HEK293 (cell line): Measurements from ENCODE around the gene GMPPB.

Source experiments
- CTCF ChIA-PET: fragments of 350-600 bp; formaldehyde crosslinking; extraction: SDS; loops from one replicate; lab custom pipeline; 2021; ENCODE audit warnings: antibody characterized with exemption; lab: Yijun Ruan, JAX
- POLR2A ChIA-PET: fragments of 300-600 bp; formaldehyde crosslinking; extraction: SDS; loops from one replicate; lab custom pipeline; 2020; ENCODE audit warnings: antibody characterized with exemption, inconsistent platforms; lab: Yijun Ruan, JAX
- H3K27ac ChIP-seq: fragments of 200-500 bp; sonication (Bioruptor generic); 2 replicates; pipeline ENCODE4 v1.5.1; 2014; ENCODE audit warnings: low read depth, low read length, control low read depth, inconsistent platforms; ENCODE audit errors: extremely low read depth
- H3K36me3 ChIP-seq, 2 experiments: fragments of 200-500 bp in 1 of 2; sonication (Bioruptor generic) in 1 of 2; 1 replicate in 1 of 2; 2 replicates in 1 of 2; pipeline ENCODE4 v1.5.1; 2014 to 2017; ENCODE audit warnings: inconsistent platforms in 2 of 2, low read length in 2 of 2; ENCODE audit not compliant: control insufficient read depth in 2 of 2, insufficient read depth in 1 of 2
- H3K4me1 ChIP-seq: fragments of 200-500 bp; sonication (Bioruptor generic); 2 replicates; pipeline ENCODE4 v1.5.1; 2014; ENCODE audit warnings: mild to moderate bottlenecking, low read length, inconsistent platforms; ENCODE audit not compliant: control insufficient read depth, insufficient read depth
- H3K4me3 ChIP-seq: 2 replicates; pipeline ENCODE4 v1.5.1; 2011; ENCODE audit warnings: low read depth, mild to moderate bottlenecking, control low read depth, low read length, moderate library complexity
- H3K9me3 ChIP-seq: fragments of 200-500 bp; sonication (Bioruptor generic); 2 replicates; pipeline ENCODE4 v1.5.1; 2014; ENCODE audit warnings: low read depth, low read length, inconsistent platforms; ENCODE audit not compliant: control insufficient read depth, insufficient read depth
- HIC1 ChIP-seq: fragments of 450-650 bp; formaldehyde crosslinking; IDR thresholded peaks from 2 replicates; pipeline ENCODE4 v1.5.1; 2016; ENCODE audit warnings: missing biosample characterization, missing genetic modification characterization
- IKZF3 ChIP-seq: fragments of 450-650 bp; IDR thresholded peaks from 2 replicates; pipeline ENCODE4 v1.5.0; 2018; ENCODE audit warnings: missing biosample characterization, mild to moderate bottlenecking, missing genetic modification characterization, moderate library complexity
- MYNN ChIP-seq: fragments of 450-650 bp; formaldehyde crosslinking; IDR thresholded peaks from 2 replicates; pipeline ENCODE4 v1.5.1; 2016; ENCODE audit warnings: missing biosample characterization, missing genetic modification characterization, borderline replicate concordance
- PRDM2 ChIP-seq: fragments of 450-650 bp; formaldehyde crosslinking; IDR thresholded peaks from 2 replicates; pipeline ENCODE4 v1.5.1; 2016; ENCODE audit warnings: missing biosample characterization, missing genetic modification characterization, borderline replicate concordance
- SETDB1 ChIP-seq: IDR thresholded peaks from one replicate; pipeline ENCODE4 v1.6.1; 2017; ENCODE audit warnings: mild to moderate bottlenecking, low read length, moderate library complexity, mixed read lengths; ENCODE audit not compliant: insufficient read length
- ZEB2 ChIP-seq: fragments of 450-650 bp; formaldehyde crosslinking; IDR thresholded peaks from 2 replicates; pipeline ENCODE4 v1.5.1; 2016; ENCODE audit warnings: missing biosample characterization, missing genetic modification characterization
- ZFHX2 ChIP-seq: fragments of 450-650 bp; formaldehyde crosslinking; conservative IDR thresholded peaks from 2 replicates; pipeline ENCODE4 v1.5.1; 2016; ENCODE audit warnings: missing biosample characterization, missing genetic modification characterization
- ZNF112 ChIP-seq: fragments of 450-650 bp; formaldehyde crosslinking; IDR thresholded peaks from 2 replicates; pipeline ENCODE4 v1.5.0; 2017; ENCODE audit warnings: missing biosample characterization, missing genetic modification characterization
- ZNF174 ChIP-seq: fragments of 450-650 bp; formaldehyde crosslinking; IDR thresholded peaks from 2 replicates; pipeline ENCODE4 v1.5.0; 2017; ENCODE audit warnings: missing biosample characterization, mild to moderate bottlenecking, missing genetic modification characterization
- ZNF24 ChIP-seq: fragments of 450-650 bp; formaldehyde crosslinking; IDR thresholded peaks from 2 replicates; pipeline ENCODE4 v1.5.1; 2016; ENCODE audit warnings: missing biosample characterization, missing genetic modification characterization
- ZNF350 ChIP-seq: fragments of 450-650 bp; formaldehyde crosslinking; IDR thresholded peaks from 2 replicates; pipeline ENCODE4 v1.5.0; 2017; ENCODE audit warnings: missing biosample characterization, mild to moderate bottlenecking, missing genetic modification characterization
- ZNF362 ChIP-seq: fragments of 450-650 bp; formaldehyde crosslinking; IDR thresholded peaks from 2 replicates; pipeline ENCODE4 v1.5.1; 2016; ENCODE audit warnings: missing biosample characterization, missing genetic modification characterization
- ZNF433 ChIP-seq: fragments of 450-650 bp; formaldehyde crosslinking; IDR thresholded peaks from 2 replicates; pipeline ENCODE4 v1.5.1; 2016; ENCODE audit warnings: missing biosample characterization, missing genetic modification characterization, low read depth
- ZNF549 ChIP-seq: fragments of 450-650 bp; IDR thresholded peaks from 2 replicates; pipeline ENCODE4 v1.5.1; 2018; ENCODE audit warnings: missing biosample characterization, missing genetic modification characterization, mild to moderate bottlenecking, inconsistent platforms, moderate library complexity
- ZNF600 ChIP-seq: fragments of 450-650 bp; formaldehyde crosslinking; IDR thresholded peaks from 2 replicates; pipeline ENCODE4 v1.5.1; 2016; ENCODE audit warnings: missing biosample characterization, missing genetic modification characterization
- ZNF621 ChIP-seq: fragments of 450-650 bp; formaldehyde crosslinking; IDR thresholded peaks from 2 replicates; pipeline ENCODE4 v1.5.1; 2017; ENCODE audit warnings: missing biosample characterization, missing genetic modification characterization
- ZNF707 ChIP-seq: fragments of 450-650 bp; formaldehyde crosslinking; IDR thresholded peaks from 2 replicates; pipeline ENCODE4 v1.5.1; 2016; ENCODE audit warnings: missing biosample characterization, missing genetic modification characterization
- ZNF747 ChIP-seq: fragments of 450-650 bp; formaldehyde crosslinking; IDR thresholded peaks from 2 replicates; pipeline ENCODE4 v1.5.1; 2016; ENCODE audit warnings: missing biosample characterization, missing genetic modification characterization
- ZNF777 ChIP-seq: fragments of 450-650 bp; formaldehyde crosslinking; IDR thresholded peaks from 2 replicates; pipeline ENCODE4 v1.5.1; 2017; ENCODE audit warnings: missing biosample characterization, missing genetic modification characterization, borderline replicate concordance
- ZNF785 ChIP-seq: fragments of 450-650 bp; formaldehyde crosslinking; IDR thresholded peaks from 2 replicates; pipeline ENCODE4 v1.5.1; 2016; ENCODE audit warnings: missing biosample characterization, missing genetic modification characterization
- ZNF791 ChIP-seq: fragments of 450-650 bp; formaldehyde crosslinking; IDR thresholded peaks from 2 replicates; pipeline ENCODE4 v1.5.1; 2016; ENCODE audit warnings: missing biosample characterization, missing genetic modification characterization
- ZNF837 ChIP-seq: fragments of 450-650 bp; formaldehyde crosslinking; IDR thresholded peaks from 2 replicates; pipeline ENCODE4 v1.5.1; 2016; ENCODE audit warnings: missing biosample characterization, missing genetic modification characterization
- ZSCAN5A ChIP-seq: fragments of 450-650 bp; formaldehyde crosslinking; IDR thresholded peaks from 2 replicates; pipeline ENCODE4 v1.5.1; 2016; ENCODE audit warnings: missing biosample characterization, missing genetic modification characterization

Gene GMPPB

GRCh38 chr3:49732597-49732996 is 8.8 kb upstream of the GMPPB start (continued):
- no peak for TF ChIP-seq PRDM2 (tag by site-specific recombination)
- no peak for TF ChIP-seq ZNF747 (tag by site-specific recombination)
- no peak for TF ChIP-seq ZNF785 (tag by site-specific recombination)

GRCh38 chr3:49729966-49730609 is 6.3 kb upstream of the GMPPB start:
- H3K27ac ChIP-seq, result no peak overlapping the region
- H3K4me3 ChIP-seq, result no peak overlapping the region
- peaks cover 15 to 90% of the 10 kb centered on the region in 2 experiments; a peak in 2 of 3 replicates for H3K36me3 ChIP-seq
- H3K9me3 ChIP-seq, result no peaks in the 10 kb centered on the region
- TF ChIP-seq ZSCAN5A (tag by site-specific recombination) (no peak), ZNF549 (tag by site-specific recombination) (no peak), ZFHX2 (tag by site-specific recombination) (no peak), ZNF433 (tag by site-specific recombination) (no peak), MYNN (no peak), ZNF350 (tag by site-specific recombination) (no peak), ZNF621 (no peak), ZNF112 (tag by site-specific recombination) (no peak)
- CTCF ChIA-PET, result interaction anchor here (0.9 kb wide), 1 partner anchor 29 kb away, joined by 4 read pairs; no protein-coding TSS in a partner anchor
- H3K4me1 ChIP-seq, result no peaks in the 10 kb centered on the region
- POLR2A ChIA-PET, result no interaction called here

- Histone ChIP-seq H3K36me3 (peaks cover 10 to 76% of the 10 kb centered on the region in 2 experiments; a peak in 2 of 3 replicates), H3K27ac (no peak overlapping the region), H3K4me3 (no peak overlapping the region), H3K4me1 (no peaks in the 10 kb centered on the region), H3K9me3 (no peaks in the 10 kb centered on the region)
- POLR2A ChIA-PET, result no interaction called here
- CTCF ChIA-PET, result no interaction called here
- TF ChIP-seq IKZF3, result no peak
- no peak for TF ChIP-seq ZNF600
- no peak for TF ChIP-seq ZNF777 (tag by site-specific recombination)
- no peak for TF ChIP-seq ZNF24 (tag by site-specific recombination)
- no peak for TF ChIP-seq ZNF174 (tag by site-specific recombination)
- no peak for TF ChIP-seq ZNF707 (tag by site-specific recombination)
- TF ChIP-seq HIC1 (tag by site-specific recombination), result no peak
- TF ChIP-seq ZNF362 (tag by site-specific recombination), result no peak
- TF ChIP-seq ZNF791 (tag by site-specific recombination), result no peak
- no peak for TF ChIP-seq ZNF837 (tag by site-specific recombination)
- TF ChIP-seq SETDB1, result no peak
- TF ChIP-seq ZEB2, result no peak
Measured at GRCh38 chr3:49727924-49728361, 4.2 kb upstream of the GMPPB start.
